ENCODE measurements around the gene ANAPC5.
"Not testable (repeated sequence)": the region's sequence is repeated elsewhere in the genome, so short reads cannot be mapped to it uniquely, and the experiment has no call there.

Gene ANAPC5

DNA sequence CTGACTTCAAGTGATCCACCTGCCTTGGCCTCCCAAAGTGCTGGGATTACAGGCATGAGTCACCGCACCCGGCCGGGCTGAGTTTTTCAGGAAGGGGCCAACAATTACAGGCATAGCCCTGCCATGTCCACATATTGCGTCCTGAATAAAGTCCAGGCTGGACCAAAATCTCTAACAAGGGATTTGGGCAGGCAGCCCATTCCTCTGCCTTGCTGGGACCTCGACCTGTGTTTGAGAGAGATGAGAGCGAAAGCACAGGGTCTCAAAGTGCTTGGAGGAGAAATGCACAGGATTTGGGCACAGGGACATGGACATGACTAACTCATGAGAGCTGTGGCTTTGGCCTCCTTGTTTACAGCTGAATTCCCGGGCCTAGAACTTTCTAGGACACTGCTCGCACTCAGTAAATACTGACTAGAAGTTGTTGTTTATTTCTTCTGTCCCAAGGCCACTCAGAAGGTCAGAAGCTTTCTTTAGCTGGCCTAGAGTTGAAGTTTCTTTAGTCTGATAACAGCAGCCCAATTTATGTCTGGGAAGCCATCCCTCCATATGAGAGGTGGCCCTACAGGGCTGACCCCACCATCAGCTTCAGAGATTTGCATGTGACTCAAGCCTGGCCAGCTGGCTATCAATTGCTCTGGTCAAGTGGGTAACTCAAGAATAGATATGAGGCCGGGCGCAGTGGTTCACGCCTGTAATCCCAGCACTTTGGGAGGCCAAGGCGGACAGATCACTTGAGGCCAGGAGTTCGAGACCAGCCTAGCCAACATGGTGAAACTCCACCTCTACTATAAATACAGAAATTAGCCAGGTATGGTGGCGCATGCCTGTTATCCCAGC is 67.4 kb downstream of the ANAPC5 start:
- no peak for DNase-seq

DNA sequence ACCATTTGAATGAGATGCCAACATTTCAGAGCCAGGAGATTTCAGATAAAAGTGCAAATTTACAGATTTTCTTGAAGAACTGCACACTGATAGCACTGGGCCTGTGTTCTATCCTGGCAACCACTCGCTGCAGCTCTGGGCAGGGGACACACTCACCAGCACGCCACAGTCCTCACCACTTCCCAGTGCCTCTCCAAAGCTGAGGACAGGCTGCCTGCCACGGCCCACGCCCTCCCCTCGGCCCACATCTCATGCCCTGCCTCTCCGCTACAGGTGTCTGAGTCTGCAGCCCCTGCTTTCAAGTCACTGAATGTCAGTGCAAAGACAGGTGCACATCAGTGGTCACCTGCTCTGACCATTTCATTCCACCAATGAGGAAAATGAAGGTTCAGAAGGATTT is 68.4 kb downstream of the ANAPC5 start:
- no peak for DNase-seq

DNA sequence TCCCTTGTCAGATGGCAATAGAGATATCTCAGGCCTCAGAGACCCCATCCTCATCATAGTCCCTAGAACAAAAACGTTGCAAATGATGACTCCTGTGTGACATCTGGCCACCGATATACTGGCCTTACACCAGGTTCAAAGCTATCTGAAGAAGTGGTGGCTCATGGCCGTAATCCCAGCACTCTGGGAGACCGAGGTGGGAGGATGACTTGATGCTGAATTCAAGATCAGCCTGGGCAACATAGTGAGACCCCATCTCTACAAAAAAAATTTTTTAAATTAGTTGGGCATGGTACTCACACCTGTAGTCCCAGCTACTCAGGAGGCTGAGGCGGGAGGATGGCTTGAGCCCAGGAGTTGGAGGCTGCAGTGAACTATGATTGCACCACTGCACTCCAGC is 68.8 kb downstream of the ANAPC5 start:
- no peak for DNase-seq

DNA sequence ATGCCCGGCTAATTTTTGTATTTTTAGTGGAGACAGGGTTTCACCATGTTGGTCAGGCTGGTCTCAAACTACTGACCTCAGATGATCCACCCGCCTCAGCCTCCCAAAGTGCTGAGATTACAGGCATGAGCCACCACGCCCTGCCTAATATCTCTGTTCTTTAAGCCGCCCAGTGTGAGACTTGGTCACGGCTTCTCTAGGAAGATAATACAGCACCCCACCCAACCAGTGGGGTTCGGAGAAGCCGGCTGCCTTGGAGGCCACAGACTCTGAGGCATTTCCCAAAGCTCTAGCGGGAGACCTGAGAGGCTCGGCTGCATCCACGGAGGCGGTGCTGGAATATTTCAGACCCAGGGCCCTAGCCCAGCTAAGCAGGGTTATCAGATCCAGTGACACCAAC is 69.3 kb downstream of the ANAPC5 start:
- not testable (repeated sequence) for DNase-seq

DNA sequence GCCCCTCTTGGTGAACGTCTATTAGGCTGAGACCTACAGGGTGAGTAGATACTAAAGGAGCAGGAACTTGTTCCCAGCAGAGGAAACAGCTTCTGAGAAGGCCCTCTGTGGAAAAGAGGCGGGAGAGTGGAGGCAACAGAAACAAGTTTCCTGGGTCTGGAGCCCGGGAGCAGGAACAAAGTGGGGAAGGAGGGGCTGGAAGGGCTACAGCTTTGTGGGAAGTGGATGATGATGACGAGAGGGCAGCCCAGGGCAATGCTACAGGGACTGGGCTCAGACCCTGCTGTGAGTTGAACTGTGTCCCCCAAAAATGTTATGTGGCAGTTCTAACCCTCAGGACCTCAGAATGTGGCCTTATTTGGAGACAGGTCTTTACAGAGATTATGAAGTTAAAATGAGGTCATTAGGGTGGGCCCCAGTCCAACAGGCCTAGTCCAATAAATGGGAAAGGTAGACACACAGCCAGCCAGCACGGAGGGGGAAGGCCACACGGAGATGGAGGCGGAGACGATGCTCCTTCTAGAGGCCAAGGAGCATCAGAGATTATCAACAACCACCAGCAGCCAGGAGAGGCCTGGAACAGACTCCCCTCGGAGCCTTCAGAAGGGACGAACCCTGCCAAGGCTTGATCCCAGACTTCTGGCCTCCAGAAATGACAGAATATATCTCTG is 70.0 kb downstream of the ANAPC5 start:
- no peak for DNase-seq

DNA sequence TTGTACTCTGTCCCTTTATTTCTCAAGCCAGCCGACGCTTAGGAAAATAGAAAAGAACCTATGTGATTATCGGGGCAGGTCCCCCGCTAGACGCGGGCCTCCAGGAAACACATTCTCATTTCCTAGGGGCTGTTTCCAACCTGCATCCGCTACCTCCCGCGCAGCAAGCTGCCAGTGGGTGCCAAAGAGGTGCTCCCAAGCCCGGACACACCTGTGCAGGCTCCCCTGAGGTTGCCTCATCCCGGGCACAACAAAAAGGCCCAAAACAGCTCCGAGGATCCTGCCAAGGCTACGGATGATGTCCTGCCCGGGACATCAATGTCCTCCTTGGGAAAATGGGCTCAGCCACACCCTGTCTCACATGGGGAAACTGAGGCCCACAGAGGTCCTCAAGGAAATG is 71.1 kb downstream of the ANAPC5 start:
- not testable (repeated sequence) for DNase-seq

DNA sequence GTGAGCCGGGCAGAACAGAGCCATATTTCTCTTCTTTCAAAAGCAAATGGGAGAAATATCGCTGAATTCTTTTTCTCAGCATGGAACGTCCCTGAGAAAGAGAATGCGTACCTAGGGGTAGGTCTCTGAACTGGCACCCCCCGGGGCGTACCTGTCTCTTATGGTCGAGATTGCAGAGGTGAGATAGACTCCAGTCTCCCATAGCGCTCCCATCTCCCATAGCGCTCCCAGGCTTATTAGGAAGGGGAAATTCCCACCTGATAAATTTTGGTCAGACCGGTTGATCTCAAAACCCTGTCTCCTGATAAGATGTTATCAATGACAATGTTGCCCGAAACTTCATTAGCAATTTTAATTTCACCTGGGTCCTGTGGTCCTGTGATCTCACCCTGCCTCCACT is 71.7 kb downstream of the ANAPC5 start:
- DNase-seq: not testable (repeated sequence)

DNA sequence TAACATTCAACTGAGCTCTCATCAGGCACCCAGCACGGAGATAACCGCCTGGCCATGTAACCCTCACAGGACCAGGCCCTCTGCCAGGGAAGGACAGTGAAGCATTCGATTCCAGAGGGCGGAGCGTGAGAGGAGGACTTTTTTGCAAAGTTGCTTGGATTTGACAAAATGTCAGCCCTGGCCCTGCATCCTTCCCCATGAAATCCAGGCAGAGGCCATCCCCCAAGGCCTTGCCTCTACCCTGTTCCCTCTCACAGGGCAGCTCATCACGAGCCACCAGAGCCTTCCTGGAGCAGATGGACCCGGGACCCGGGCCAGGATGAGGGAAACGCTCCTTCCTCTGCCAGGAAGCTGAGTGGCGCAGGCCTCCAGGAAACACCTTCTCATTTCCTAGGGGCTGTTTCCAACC is 72.7 kb downstream of the ANAPC5 start:
- DNase-seq: no peak

DNA sequence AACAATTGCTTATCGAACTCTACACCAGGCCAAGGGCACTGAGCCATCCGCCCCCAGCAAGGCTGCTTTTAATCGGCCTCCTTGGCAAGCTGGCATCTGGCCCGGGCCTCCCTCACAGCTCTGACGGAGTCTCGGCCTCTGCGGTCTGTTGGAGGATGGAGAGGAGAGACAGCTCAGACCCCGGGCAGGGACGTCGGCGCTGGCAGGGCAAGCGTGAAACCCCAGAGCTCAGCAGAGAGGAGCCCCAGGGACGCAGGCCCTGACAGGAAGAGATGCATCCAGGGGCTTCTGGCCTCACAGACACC is 73.2 kb downstream of the ANAPC5 start:
- DNase-seq: no peak

DNA sequence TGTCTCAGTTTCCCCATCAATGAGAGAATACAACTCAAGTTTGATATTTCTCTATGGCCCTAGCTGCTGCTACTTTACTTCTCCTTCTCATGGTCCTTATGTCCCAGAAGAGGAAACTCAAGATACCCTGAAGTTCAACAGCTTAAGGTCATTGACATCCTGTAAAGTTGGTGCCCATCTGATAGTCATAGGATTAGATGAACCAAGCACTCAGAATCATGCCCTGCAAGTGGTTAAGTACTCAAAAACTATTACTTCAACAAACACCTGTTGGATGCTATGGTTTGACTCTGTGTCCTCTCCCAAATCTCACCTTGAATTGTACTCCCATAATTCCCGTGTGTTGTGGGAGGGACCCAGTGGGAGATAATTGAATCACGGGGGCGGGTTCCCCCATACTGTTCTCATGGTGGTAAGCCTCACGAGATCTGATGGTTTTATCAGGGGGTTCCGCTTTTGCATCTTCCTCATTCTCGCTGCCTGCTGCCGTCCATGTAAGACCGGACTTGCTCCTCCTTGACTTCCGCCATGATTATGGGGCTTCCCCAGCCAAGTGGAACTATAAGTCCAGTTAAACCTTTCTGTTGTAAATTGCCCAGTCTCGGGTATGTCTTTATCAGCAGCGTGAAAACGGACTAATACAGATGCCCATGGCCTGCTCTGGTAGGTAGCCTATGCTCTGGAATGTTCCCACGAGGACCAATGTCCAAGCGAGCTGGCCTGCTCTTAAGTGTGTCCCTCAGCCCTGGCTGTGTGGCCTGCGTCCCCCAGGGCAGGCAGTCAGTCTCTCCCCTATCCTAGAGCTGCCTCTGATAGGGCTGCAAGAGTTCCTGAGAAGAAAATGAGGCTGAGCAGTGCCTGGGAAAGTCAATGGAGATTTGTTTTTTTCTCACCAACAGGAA is 73.8 kb downstream of the ANAPC5 start:
- DNase-seq: no peak

DNA sequence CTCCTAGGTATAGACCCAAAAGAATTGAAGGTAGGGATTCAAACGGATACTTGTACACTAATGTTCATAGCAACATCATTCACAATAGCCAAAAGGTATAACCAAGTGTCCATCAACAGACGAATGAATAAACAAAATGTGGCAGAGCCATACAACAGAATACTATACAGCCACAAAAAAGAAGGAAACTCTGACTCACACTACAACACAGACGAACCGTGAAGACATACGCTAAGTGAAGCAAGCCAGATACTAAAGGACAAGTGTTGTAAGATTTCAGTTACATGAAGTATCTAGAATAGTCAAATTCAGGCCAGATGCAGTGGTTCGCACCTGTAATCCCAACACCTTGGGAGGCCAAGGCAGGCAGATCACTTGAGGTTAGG is 74.8 kb downstream of the ANAPC5 start:
- DNase-seq: no peak

DNA sequence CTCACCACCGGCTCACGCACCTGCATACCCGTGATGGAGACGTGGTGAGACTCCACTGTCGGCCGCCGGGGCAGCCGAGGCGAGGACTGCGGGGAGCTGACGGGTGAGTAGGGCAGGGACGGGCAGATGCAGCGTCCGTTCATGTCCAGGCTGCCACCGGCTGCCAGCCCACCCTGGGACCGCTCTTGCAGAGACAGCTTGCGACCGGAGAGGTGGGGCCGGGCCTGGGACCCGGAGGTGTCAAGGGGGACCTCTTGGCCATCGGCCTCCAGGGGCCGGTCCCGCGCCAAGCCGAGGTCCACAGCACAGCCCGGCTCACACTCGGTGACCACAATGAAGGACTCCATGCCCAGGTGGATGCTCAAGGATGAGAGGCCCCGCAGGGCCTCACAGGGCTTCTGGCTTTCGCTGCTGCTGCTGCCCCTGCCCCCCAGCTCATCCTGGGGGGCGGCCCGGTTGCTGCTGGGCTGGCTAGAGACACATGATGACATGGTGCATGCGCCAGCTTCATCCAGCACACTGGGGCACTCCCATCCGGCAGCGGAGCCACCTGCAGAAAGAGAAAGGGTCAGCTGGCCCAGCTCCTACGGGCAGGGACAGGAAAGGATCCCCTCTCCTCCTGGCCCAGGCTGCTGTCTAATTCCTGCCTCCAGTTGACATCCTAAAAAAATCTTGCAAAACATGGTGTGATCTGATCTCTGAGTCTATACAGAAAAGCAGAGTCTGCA is 78.0 kb downstream of the ANAPC5 start:
- DNase-seq: no peak

DNA sequence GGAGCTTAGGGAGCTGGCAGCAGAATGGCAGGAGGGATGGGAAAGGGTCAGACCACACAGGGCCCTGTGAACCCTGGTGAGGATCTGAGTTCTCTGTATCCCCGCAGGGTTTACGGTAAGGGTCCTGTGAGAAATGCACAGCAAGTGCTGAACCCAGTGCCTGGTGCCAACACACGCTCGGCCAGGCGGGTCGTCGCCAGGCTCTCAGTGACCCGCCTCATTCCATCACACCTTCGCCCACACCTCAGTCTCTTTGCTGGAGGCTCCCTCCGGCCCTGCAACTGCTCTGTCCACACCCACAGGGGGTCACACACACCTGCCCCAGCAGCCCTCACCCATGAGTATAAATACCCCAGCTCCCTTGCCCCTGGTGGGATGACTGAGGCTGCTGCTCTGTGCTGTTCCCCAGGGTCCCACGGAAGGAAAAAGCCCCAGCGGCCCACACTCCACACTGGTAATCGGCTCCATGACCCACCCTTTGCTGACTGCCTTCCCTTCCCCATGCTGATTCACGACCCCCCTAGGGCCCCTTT is 78.8 kb downstream of the ANAPC5 start:
- DNase-seq: no peak

DNA sequence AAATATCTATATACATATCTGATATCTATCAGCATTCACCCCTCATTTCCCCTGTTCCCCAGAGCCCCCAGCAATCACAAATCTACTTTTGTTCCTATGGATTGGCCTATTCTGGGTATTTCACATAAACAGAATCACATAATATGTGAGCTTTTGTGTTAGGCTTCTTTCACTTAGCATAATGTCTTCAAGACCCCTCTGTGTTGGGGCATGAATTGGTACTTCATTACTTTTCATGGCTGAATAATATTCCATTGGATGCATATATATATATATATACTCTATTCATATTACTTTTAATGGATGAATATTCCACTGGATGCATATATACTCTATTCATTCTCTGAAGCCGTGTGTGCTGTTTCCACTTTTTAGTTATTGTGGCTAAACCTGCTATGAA is 84.4 kb downstream of the ANAPC5 start:
- no peak for DNase-seq

DNA sequence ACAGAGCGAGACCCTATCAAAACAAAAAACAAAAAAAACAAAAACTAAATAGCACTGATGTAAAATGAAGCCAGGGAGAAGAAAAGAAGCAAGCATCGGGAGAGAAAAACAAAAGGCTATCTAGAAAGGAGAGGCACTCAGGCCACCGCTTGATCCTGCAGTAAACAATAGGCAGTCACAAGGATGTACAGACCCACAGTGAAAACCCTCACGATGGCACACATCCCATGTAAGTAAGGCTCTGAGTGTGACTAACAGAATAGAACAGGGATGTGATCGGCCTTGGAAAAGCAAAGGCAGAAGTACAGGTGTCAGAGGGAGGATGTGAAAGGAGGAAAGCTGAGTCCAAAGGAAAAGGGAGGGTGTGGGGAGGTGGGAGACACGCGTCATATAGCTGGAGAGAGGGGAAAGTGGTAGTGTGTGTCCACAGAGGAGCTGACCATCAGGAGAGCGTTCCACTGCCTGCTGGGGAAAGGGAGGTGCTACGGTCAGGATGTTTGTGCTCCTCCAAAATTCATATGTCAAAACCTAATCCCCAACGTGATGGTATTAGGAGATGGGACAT is 87.2 kb downstream of the ANAPC5 start:
- DNase-seq: no peak

DNA sequence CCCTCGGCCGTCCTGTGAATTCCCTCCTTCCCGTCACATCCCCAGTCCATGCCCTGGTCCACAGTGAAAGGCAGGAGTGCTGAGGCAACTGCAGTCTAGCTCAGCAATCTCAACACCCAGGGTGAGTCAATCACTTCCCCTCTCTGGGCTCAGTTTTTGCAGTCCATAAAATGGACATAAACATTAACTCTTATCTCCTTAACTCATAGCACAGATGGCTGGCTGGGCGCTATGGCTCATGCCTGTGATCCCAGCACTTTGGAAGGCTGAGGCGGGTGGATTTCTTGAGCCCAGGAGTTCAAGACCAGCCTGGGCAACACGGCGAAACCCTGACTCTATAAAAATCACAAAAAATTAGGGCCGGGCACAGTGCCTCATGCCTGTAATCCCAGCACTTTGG is 88.1 kb downstream of the ANAPC5 start:
- DNase-seq: no peak

DNA sequence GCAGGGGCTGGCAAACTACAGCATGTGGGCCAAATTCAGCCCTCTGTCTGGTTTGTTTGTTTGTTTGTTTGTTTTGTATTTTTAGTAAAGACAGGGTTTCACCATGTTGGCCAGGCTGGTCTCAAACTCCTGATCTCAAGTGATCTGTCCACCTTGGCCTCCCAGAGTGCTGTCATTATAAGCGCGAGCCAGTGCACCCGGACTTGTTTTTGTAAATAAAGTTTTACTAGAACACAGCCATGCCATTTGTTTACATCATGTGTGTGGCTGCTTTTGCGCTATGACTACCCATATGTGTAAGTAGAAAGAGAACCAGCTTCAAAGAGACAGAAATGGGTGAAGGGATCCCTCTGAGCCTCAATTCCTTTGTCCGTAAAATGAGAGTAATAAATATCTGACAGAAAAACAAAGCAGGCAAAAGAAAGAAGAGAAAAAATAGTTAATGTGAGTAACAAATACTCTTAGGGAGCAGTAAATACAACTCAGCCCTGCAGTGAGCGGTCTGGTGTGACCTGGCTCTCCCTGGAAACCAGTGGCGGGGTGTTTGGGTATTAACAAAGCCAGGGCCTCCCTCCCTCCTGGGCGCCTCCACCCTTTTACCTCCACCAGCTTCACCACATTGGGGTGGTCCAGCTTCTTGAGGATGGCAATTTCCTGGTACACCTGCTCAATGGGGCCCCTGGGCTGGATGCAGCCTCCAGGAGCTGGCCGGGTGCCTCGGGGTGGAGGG is 88.8 kb downstream of the ANAPC5 start:
- DNase-seq: no peak

DNA sequence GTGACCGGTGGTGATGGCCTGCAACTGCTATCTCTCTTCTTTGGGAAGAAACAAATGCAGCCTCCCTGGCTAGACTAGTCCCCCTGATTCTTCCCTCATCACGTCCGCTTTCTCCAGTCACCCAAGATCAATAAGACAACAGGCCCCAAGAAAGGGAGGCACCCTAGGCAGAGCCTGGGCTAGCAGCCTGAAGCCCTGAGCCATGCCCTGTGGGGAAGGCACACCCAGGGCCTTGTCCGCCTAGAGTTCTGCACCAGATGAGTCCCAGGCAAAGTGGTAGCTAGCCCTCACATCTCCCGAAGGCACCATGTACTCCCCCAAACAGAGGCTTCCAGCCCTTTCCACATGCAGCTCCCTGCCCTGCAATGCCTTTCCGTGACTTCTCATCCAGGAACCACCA is 90.8 kb downstream of the ANAPC5 start:
- no peak for DNase-seq

DNA sequence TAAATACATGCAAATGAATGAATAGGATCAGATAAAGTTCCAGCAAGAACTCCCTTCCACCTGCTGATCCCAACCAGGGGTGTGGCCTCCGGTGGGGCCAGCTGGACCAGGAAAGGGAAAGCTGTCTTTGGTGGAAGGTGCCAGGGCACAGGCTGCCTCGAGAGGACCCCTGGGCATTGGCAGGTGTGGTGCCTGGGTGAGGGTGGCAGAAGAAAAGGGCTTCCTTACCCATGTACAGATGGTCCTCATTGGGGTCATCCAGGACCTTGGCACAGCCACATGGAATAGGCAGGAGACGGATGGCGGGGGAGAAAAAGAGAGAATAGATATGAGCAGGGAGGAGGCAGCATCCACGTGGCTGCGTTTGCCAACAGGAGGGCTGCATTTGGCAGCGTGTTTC is 92.1 kb downstream of the ANAPC5 start:
- DNase-seq: no peak

DNA sequence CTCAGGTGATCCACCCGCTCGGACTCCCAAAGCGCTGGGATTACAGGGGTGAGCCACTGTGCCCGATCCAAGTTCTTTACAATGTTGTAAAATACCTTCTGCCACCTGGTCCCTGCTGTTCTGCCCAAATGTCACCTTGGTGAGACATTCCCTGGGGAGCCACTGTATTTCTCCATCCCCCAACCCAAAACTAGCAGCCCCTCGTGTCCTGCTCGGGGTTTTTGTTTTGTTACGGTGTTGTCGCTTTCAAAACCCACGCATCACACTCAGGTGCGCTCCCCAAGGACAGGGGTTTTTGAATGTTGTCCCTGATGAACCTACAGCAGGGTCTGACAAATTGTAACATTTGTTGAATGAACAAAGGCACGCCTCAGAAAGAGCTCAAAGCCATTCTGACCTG is 93.1 kb downstream of the ANAPC5 start:
- no peak for DNase-seq
